EH (cell line): ENCODE results near the gene ANKMY2.

ENCODE experiments used
- DNase-seq: peaks from one replicate; pipeline ENCODE4 v3.0.0-alpha.2; 2015; ENCODE audit warnings: low read depth

Gene ANKMY2

DNA sequence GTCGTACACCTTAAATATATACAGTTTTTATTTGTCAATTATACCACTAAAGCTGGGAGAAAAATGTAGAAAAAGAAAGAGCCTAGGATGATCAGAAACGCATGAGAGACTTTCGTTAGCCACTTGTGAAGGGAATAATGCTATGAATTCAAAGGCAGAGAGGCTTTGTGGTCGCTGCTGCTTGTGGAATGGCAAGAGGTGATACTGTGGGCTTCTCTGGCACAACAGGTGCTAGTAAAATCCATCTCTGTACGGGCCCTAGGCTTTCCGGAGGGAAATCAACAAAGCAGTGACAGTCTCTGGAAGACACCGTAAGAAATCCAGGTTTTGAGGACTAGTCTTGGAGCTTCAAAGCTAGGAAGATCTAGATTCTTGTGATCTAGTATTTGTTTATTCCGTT is 66.3 kb downstream of the ANKMY2 start:
- DNase-seq: no peak

DNA sequence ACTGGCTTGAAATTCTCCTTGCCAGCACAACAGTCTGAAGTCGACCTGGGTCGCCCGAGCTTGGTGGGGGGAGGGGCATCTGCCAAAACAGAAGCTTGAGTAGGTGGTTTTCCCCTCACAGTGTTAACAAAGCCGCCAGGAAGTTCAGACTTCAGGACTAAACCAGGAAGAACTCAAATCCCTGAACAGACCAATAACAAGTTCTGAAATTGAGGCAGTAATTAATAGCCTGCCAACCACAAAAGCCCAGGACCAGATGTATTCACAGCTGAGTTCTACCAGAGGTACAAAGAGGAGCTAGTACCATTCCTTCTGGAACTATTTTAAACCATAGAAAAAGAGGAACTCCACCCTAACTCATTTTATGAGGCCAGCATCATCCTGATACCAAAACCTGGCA is 73.6 kb downstream of the ANKMY2 start:
- DNase-seq: no peak

DNA sequence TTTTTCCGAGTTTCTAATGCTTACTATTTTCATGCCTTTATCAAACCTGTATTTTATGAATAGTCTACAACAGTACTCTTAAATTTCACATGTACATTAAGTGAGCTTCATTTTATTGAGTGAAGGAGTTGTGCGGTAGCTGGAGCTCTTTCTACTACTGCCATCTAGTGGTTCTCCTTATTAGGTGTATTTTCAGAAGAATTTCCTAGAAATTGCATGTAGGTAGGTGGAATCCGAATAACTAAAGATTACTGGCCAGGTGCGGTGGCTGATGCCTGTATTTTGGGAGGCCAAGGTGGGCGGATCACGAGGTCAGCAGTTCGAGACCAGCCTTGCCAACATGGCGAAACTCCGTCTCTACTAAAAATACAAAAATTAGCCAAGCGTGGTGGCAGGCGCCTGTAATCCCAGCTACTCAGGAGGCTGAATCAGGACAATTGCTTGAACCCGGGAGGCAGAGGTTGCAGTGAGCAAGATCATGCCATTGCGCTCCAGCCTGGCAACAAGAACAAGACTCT is 80.6 kb downstream of the ANKMY2 start:
- peak; percentile 54 for DNase-seq

DNA sequence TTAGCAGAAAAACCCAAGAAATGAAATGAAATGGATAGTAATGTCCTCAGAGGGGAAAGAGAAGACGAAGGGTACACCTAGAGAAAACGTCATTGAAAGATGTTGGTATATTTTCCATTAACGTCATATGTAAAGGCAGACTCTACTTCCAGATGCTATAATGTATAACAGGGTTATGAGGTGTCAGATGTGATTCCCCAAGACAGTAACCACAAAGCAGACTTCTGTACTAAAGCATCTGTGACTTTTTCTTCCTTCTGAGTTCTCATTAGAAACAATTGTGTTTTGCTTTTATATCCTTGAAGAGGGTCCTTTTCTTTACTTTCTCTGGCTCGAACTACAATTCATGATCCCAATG is 81.6 kb downstream of the ANKMY2 start:
- no peak for DNase-seq

DNA sequence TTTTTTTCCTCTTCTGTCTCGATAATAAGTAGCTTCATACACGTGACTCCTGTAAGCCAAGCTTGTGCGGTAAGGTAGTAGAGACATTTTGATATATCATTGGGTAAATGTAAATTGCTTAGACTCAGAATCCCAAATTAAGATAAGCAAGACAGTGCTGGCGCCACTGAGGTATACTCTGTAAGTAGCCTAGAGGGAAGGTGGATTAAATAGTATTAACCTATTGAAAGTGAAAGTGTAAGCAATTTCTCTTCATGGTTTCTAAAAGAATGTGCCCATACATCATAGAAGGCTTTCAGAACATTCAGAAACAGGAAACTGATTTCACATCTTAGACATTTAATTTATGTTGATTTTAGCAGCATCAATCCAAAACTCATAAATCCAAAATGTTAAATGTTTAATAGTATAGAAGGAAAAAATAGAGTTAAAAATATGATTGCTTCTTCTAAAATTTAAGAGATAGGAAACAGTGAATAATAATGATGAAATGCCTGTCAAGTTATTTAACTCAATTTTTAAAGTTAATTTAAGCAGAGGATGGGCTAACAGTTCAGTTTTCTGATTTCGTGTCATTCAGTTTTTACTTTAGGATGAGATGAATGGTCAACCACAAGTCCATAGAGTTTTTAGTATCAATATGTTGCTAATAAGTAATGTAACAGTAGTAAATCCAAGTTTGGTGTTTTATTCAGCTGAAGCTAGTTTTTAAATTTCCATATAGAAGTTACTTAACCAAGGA is 82.1 kb downstream of the ANKMY2 start:
- peak; percentile 20 for DNase-seq

DNA sequence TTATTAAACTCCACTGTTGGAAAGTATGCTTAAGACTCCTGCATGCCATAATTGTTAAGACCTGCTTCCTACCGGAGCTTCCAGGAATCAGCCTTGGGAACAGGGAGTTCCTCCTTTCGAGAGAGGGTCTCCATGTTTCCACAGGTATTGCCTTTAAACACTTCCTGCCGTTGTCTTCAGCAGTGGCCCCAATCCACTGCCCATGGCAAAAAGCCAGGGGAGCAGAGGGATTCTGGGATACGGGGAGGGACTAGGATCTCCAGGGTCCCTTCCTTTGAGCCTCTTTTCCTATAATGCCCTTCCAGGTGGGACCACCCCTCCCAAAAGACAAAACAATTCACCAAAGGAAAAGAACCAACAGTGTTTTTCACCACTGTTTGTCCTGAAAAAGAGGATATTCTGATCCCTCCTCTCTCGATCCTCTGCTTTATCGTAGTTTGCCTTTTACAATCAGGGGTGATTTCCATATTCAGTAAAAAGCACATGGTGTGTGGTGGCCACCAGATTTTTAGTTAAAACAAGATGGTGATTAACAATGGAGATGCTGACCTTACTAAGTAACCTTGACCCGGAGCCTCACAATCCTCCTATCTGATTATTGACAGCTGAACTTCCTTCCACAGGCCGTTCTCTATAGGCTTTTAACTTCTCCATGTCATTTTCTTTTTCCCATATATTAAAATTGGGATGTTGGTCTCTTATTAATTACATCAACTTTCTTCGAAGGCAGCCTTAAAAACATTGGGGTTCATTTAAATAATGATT is 82.9 kb downstream of the ANKMY2 start:
- DNase-seq: no peak

DNA sequence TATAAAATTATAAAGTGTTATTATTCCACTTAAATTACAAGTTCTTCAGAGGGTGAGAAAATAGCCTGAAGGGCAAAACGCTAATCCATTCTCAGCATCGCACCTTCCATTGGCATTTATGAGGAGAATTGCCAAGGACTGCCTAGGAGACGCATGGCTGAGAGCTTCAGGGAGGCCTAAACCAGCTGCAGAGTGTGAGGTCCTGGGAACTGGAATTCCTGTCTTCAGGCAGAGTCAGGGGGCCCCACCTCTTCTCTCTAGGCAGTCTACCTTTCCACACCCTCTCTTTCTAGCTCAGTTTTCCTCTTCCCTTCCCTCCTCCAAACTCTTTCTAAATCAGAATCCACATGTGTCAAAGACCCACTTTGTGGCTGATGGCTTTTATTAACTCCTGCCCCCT is 83.6 kb downstream of the ANKMY2 start:
- DNase-seq: no peak

DNA sequence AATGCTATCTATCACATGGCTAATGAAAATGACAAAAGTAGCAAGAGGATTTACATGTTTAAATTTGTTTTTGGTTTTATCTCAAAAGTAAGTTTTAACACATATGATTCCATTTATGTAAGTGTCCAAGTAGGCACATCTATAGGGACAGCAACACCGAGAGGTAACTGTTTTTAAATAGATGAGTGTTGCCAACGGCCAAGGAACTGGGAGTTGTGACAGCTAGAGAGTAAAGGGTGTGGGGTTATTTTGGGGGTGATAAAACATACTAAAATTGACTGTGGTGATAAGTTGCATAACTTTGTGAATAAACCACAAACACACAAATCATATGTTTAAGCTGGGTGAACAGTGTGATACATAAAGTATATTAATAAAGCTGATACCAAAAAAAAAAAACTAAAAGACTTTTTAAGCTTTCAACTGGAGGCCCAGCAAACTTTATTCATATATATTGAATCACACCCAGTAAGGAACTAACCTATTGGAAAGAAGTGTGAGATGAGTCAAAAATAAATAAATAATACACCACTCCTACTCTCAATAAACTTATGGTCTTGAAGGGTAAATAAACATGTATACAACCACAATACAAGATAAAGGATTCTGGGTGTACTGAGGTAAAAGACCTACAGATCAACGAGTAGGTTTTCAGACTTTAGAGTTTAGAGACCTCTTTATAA is 85.9 kb downstream of the ANKMY2 start:
- no peak for DNase-seq

DNA sequence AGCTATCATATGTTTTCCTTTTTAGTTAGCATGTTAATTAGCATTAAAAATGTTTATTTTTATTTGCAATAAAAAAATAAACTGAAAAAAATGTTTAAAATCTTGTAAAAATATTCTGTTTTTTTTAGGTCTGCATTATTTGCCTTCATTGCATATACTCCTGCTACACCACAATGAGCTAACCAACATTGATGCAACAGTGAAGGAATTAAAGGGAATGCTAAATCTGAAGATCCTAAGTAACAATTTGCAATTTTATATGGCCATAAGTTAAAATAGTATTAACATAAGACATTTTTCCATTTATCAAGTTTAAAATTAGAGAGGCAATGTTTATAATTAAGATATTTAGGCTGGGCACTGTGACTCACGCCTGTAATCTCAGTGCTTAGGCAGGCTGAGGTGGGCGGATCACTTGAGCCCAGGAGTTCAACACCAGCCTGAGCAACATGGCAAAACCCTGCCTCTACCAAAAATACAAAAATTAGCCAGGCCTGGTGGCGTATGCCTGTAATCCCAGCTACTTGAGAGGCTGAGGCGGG is 86.7 kb downstream of the ANKMY2 start:
- DNase-seq: no peak

DNA sequence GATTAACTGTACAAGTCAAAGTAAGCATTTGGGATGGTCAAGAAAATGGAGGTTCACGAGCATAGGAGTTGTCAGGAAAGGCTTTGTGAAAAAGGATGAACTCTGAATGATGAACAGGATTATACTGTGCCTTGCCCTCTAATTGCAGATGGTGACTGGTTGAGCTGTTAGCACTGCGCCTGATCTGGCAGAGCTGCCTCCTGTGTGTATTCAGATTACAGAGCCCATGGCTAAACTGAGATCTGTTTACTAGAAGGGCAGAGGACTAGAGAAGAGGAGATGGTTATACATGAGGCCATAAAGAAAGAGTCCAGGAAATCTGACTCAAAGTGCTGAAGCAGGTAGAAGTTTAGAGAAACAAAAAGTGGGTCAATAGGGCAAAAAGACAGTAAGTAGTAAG is 89.2 kb downstream of the ANKMY2 start:
- no peak for DNase-seq

DNA sequence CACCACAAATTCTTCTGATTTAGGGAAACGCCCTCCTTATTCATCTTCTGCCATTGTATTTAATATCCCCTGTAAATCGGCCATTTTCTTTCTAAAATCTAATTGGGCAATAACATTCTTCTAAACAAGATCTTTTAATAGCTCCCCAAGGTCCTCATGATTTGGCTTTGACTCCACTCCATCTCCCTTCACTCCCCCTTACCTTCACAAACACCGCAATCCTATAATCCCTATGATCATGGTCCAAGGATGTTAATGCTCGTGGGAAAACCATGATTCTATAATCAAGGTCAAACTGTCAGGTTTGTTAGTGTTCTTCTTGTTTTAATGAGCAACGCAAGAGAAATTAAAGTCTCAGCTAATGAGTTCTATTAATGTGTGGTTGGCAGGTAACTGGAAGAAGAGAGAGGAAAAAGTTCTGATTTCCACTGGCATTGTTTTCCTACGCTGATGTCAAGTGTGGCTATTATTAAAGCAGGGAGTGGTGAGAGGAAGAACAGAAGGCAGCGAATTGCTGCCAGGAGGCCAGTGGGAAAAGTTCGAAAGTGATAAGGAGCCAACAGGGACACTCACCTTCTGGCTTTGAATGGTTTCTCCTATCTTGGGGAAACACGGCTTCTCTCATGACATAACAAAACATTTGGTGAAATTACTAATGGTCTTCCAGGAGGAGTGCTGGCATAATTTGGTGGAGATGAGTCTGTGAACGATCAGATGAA is 90.9 kb downstream of the ANKMY2 start:
- no peak for DNase-seq

DNA sequence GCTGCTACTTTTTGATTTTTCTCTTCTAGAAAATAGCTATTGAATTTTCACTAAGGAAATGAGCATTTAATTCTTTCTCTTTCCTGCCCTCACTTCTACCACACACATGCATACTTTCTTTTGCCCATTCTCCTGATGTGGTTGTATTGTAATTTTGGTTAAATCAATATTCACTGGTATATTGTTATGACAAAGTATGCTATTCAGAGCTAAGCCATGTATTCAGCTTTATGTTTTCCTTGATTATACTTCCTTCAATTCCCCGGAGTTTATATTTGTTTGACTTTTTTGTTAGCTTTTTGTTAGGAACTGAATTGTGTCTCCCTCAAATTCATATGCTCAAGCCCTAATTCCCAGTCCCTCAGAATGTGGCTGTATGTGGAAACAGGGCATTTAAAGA is 94.9 kb downstream of the ANKMY2 start:
- no peak for DNase-seq
